Motor neuron (in vitro differentiated cells): ENCODE results near the gene LAMTOR5. TPM values are rescaled to one million over a fixed set of nuclear protein-coding genes. Genes with fewer than 3 reads are reported as not detected.
"Not testable (repeated sequence)": the region's sequence is repeated elsewhere in the genome, so short reads cannot be mapped to it uniquely, and the experiment has no call there.

ENCODE experiments used
- ATAC-seq, 8 experiments: fragments of 200-7000 bp; cut with Tn5 transposase; replicated peaks in 6 of 8; 2 replicates each; pipeline ENCODE4 v1.8.0; 2021; ENCODE audit warnings: mild to moderate bottlenecking in 8 of 8, moderate library complexity in 8 of 8
- H3K27ac ChIP-seq, 2 donors: fragments of 250-450 bp; sonication (Bioruptor Pico); 2 replicates each; pipeline ENCODE4 v1.9.0; 2021; ENCODE audit warnings: antibody characterized with exemption in 2 of 2, mild to moderate bottlenecking in 2 of 2, moderate library complexity in 1 of 2
- H3K4me1 ChIP-seq, 2 donors: fragments of 250-450 bp; sonication (Bioruptor Pico); replicated peaks in 1 of 2; 2 replicates each; pipeline ENCODE4 v1.6.1; 2021; ENCODE audit warnings: antibody characterized with exemption in 2 of 2, mild to moderate bottlenecking in 2 of 2, moderate library complexity in 1 of 2
- H3K4me3 ChIP-seq, 5 donors: fragments of 250-450 bp; sonication (Bioruptor Pico); 2 replicates each; pipeline ENCODE4 v1.9.0; 2021; ENCODE audit warnings: antibody characterized with exemption in 5 of 5, mild to moderate bottlenecking in 5 of 5, moderate library complexity in 4 of 5
- WGBS, 10 experiments: fragments of 450-650 bp; shearing (Covaris generic); methylation state at CpG; one replicate each; pipeline ENCODE4 v1.0.0; 2022; 5-methylcytosine and 5-hydroxymethylcytosine counted together
- in situ Hi-C, 9 experiments: fragments of 400-800 bp; cut with MboI; loops; one replicate each; pipeline ENCODE4 v1.15.0; 2021; ENCODE audit warnings: low sequenced_read_pairs in 9 of 9, low pct_unique_long_range_greater_than_20kb in 2 of 9; ENCODE audit not compliant: unreplicated experiment in 9 of 9
- total RNA-seq, 8 experiments: library from RNA; unstranded; fragments of 300-600 nt; gene quantifications; 2 replicates each; pipeline versions ENCODE4 v1.2.3 to v1.2.4, GENCODE V29; 2022

LAMTOR5 gene
- total RNA-seq, 8 experiments from 2014 or later = 129 to 365 (median 211) TPM

DNA sequence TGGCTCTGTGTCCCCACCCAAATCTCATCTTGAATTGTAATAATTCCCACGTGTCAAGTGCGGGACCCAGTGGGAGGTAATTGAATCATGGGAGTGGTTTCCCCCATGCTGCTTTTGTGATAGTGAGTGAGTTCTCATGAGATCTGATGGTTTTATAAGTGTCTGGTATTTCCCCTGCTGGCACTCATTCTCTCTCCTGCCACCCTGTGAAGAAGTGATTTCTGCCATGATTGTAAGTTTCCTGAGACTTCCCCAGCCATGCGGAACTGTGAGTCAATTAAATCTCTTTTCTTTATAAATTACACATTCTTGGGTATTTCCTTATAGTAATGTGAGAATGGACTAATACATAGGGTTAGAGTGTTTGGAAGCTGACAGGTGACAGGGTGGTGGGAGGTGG lies 32.4 kb upstream of the LAMTOR5 start:
- peaks cover 0 to 21% of the 10 kb centered on the region in 2 donors for H3K4me1 ChIP-seq
- H3K27ac ChIP-seq, in situ Hi-C loops, H3K4me3 ChIP-seq, ATAC-seq: not testable (repeated sequence)
- WGBS, 10 experiments = 46 to 100% (median 75%) methylated on average over 1 to 3 of the region's 3 CpGs; no CpG with 5 or more reads in 4 of the 10 experiments

DNA sequence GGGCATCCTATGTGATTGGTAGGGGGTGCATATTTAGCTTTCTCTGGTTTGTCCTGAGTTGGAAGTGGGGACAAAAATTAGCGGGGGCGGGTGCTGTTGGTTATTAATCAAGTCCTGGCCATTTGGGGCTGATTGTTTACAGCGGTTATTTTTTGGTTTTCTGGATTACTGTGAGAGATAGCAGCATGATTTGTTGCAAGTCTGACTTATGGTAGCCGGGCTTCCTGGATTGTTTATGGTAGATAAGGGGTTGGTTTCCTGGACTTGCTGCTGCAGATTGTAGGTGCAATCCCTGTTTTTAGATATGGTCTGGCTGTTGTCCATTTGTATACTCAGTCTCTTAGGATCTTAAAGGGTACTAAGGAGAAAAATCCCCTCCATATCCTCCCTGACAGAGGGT lies 31.4 kb upstream of the LAMTOR5 start:
- WGBS, 10 experiments = 60 to 100% (median 88%) methylated on average over 1 to 4 of the region's 4 CpGs; no CpG with 5 or more reads in 3 of the 10 experiments
- no peak for ATAC-seq
- H3K4me1 ChIP-seq = peaks cover 2 to 21% of the 10 kb centered on the region in 2 donors
- no peak overlapping the region for H3K27ac ChIP-seq
- in situ Hi-C loops = no loop called here
- H3K4me3 ChIP-seq = no peak overlapping the region

DNA sequence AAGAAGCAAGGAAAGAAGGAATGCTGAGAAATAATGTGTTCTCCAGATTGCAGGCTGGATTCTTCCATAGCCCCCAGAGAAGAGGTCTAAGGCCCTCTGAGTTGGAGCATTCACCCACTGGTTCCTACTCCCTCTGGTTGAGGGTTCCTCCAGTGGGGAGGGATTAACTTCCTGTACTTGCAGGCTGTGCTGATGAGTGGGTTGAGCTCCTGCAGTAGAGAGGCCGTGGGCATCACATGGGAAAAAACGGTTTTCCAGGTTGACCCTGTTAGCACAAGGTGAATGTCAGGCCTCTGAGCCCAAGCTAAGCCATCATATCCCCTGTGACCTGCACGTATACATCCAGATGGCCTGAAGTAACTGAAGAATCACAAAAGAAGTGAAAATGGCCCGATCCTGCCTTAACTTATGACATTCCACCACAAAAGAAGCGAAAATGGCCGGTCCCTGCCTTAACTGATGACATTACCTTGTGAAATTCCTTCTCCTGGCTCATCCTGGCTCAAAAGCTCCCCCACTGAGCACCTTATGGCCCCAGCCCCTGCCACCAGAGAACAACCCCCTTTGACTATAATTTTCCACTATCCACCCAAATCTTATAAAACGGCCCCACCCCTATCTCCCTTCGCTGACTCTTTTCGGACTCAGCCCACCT lies 30.3 kb upstream of the LAMTOR5 start:
- 0 to 100% (median 53%) methylated on average over 1 to 9 of the region's 9 CpGs; no CpG with 5 or more reads in 3 of the 10 experiments for WGBS, 10 experiments
- H3K4me3 ChIP-seq, in situ Hi-C loops, ATAC-seq: not testable (repeated sequence)
- H3K27ac ChIP-seq = peak overlapping the region in 1 of 2 donors; percentile 45
- H3K4me1 ChIP-seq = peaks cover 6 to 21% of the 10 kb centered on the region in 2 donors

GRCh38 chr1:110436635-110437034 lies 29.1 kb upstream of the LAMTOR5 start:
- ATAC-seq = peak in 6 of 8 experiments; percentile 43 to 88 (median 58)
- in situ Hi-C loops = no loop called here
- WGBS, 10 experiments = 26 to 80% (median 48%) methylated on average over 1 to 6 of the region's 7 CpGs; no CpG with 5 or more reads in 2 of the 10 experiments
- peak overlapping the region in 1 of 2 donors; percentile 45 for H3K27ac ChIP-seq
- peaks cover 6 to 24% of the 10 kb centered on the region in 2 donors for H3K4me1 ChIP-seq
- no peak overlapping the region for H3K4me3 ChIP-seq

GRCh38 chr1:110434946-110435345 lies 27.5 kb upstream of the LAMTOR5 start:
- Histone ChIP-seq H3K4me1 (peaks cover 6 to 25% of the 10 kb centered on the region in 2 donors), H3K4me3 (no peak overlapping the region), H3K27ac (no peak overlapping the region)
- in situ Hi-C loops = no loop called here
- no peak for ATAC-seq
- WGBS, 10 experiments = 20 to 100% (median 83%) methylated on average over 1 to 3 of the region's 3 CpGs; no CpG with 5 or more reads in 2 of the 10 experiments

GRCh38 chr1:110433803-110434202 lies 26.3 kb upstream of the LAMTOR5 start:
- H3K4me1 ChIP-seq = peaks cover 6 to 25% of the 10 kb centered on the region in 2 donors
- H3K4me3 ChIP-seq = no peak overlapping the region
- peak; percentile 75 to 98 (median 90) for ATAC-seq
- H3K27ac ChIP-seq = no peak overlapping the region
- in situ Hi-C loops = no loop called here
- WGBS, 10 experiments = 20 to 64% (median 38%) methylated on average over 2 to 3 of the region's 3 CpGs; no CpG with 5 or more reads in 7 of the 10 experiments

DNA sequence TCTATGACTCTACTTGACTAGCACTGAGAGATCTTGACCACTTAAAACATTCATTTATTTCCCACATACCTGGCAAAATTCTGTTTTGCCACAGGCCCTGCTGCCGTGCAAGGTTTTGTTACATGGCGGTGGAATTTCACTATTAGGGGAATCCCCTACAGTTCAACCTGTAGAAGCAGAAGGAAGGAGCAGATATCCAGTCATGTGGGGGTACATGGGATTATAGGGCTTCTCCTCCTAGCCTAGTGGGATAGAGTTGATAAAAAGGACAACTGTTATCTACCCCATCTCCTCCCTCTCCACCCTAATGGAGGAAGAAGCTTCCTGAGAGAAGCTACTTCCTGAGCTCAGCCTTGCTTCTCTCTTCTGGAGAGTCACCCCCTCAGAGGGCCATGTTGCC lies 25.7 kb upstream of the LAMTOR5 start:
- Histone ChIP-seq H3K4me1 (peaks cover 6 to 25% of the 10 kb centered on the region in 2 donors), H3K4me3 (no peak overlapping the region), H3K27ac (no peak overlapping the region)
- in situ Hi-C loops = no loop called here
- whole genome bisulfite sequencing, 10 experiments = 80 to 100% (median 92%) methylated on average over 1 to 2 of the region's 2 CpGs; no CpG with 5 or more reads in 3 of the 10 experiments
- ATAC-seq = no peak

- H3K4me3 ChIP-seq = no peak overlapping the region
- 33 to 100% (median 88%) methylated on average over 1 to 3 of the region's 4 CpGs; no CpG with 5 or more reads in 5 of the 10 experiments for WGBS, 10 experiments
- no peak for ATAC-seq
- peaks cover 6 to 8% of the 10 kb centered on the region in 2 donors for H3K4me1 ChIP-seq
- no peak overlapping the region for H3K27ac ChIP-seq
- in situ Hi-C loops = no loop called here
Measured at GRCh38 chr1:110430901-110431300, 23.4 kb upstream of the LAMTOR5 start.

DNA sequence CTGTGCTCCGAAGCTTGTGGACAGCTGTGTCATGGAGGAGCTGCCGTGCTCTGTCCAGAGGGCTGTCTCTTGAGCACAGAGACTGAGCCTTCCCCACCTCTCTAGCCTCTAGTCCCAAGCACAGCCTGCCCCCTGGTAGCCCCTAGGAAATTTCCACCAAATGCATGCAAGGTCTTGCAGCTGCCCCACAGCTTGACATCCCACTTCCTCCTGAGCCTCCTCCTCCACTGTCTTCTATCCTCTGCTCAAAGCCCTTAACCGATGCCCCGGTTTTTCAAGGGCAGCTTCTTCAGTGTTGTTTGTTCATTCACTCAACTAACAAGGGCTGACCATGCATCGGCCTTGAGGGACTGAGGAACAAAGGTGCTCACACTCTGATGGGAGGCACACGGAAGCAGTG lies 22.9 kb upstream of the LAMTOR5 start:
- 20 to 92% (median 64%) methylated on average over 1 to 6 of the region's 6 CpGs for WGBS, 10 experiments
- in situ Hi-C loops = no loop called here
- Histone ChIP-seq H3K4me1 (peaks cover 6 to 11% of the 10 kb centered on the region in 2 donors), H3K4me3 (no peak overlapping the region), H3K27ac (no peak overlapping the region)
- ATAC-seq = no peak

- Histone ChIP-seq H3K4me1 (peaks cover 5 to 19% of the 10 kb centered on the region in 2 donors), H3K4me3 (no peak overlapping the region), H3K27ac (no peak overlapping the region)
- 0 to 92% (median 56%) methylated on average over 1 to 4 of the region's 4 CpGs for WGBS, 10 experiments
- in situ Hi-C loops = no loop called here
- ATAC-seq = peak in 3 of 8 experiments; percentile 20 to 31 (median 28)
Measured at GRCh38 chr1:110428946-110429345, 21.5 kb upstream of the LAMTOR5 start.

GRCh38 chr1:110426854-110427253 lies 19.4 kb upstream of the LAMTOR5 start:
- ATAC-seq = no peak
- H3K4me3 ChIP-seq = no peak overlapping the region
- WGBS, 10 experiments = 51 to 100% (median 75%) methylated on average over 1 to 4 of the region's 4 CpGs; no CpG with 5 or more reads in 4 of the 10 experiments
- H3K4me1 ChIP-seq = peaks cover 0 to 18% of the 10 kb centered on the region in 2 donors
- H3K27ac ChIP-seq = no peak overlapping the region
- in situ Hi-C loops = no loop called here

DNA sequence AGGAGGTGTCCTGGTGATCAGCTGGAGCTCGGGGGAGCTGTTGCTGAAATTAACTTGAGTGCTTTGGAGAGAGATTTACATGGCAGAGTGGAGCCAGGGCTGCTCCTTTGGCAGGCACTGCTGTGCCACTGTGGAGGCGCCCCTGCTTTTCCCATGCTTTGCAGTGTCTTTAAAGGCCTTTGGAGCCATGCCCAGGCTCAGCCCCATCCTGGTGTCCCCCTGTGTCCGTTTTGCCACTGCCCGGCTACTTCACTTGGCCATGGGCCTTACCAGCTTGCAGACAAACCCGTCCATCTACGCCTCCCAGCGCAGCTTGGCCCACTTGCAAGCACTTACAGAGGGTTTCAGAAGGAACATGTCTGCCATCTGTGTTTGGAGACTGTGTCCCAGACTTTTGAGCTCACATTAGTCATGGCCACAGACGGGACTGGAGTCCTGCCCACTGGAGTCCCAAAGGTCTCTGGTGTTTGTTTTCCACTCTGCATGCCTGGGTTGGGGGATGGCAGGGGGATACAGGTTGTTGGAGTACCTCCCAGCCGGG lies 18.2 kb upstream of the LAMTOR5 start:
- ATAC-seq = peak in 3 of 8 experiments; percentile 7 to 29 (median 23)
- H3K27ac ChIP-seq = no peak overlapping the region
- H3K4me3 ChIP-seq = no peak overlapping the region
- 0 to 82% (median 78%) methylated on average over 1 to 4 of the region's 9 CpGs; no CpG with 5 or more reads in 3 of the 10 experiments for WGBS, 10 experiments
- in situ Hi-C loops = no loop called here
- H3K4me1 ChIP-seq = peaks cover 0 to 15% of the 10 kb centered on the region in 2 donors
